AG09309 (cell line): ENCODE measurements around the gene FZD1.

ENCODE experiments used
- DNase-seq: peaks from one replicate; pipeline ENCODE4 v3.0.0-alpha.2; 2010; ENCODE audit warnings: low read depth
- H3K4me3 ChIP-seq: 2 replicates; pipeline ENCODE4 v1.5.1; 2011; ENCODE audit warnings: mild to moderate bottlenecking, low read depth, low read length, moderate library complexity; ENCODE audit not compliant: control insufficient read depth
- CTCF ChIP-seq: IDR thresholded peaks from 2 replicates; pipeline ENCODE4 v1.5.1; 2011; ENCODE audit warnings: mild to moderate bottlenecking, low read depth, low read length, inconsistent platforms; ENCODE audit not compliant: insufficient read depth, control insufficient read depth; ENCODE audit errors: missing control alignments

The FZD1 gene

GRCh38 chr7:91293136-91293535 is 28.9 kb downstream of the FZD1 start:
- DNase-seq, result no peak
- no peak for TF ChIP-seq CTCF
- no peak overlapping the region for H3K4me3 ChIP-seq

- TF ChIP-seq CTCF, result no peak
- no peak overlapping the region for H3K4me3 ChIP-seq
- no peak for DNase-seq
Observed at GRCh38 chr7:91293840-91294239, 29.6 kb downstream of the FZD1 start.

- no peak for DNase-seq
- no peak for TF ChIP-seq CTCF
- H3K4me3 ChIP-seq, result no peak overlapping the region
Observed at GRCh38 chr7:91294639-91295220, 30.5 kb downstream of the FZD1 start.

GRCh38 chr7:91295576-91295975 is 31.3 kb downstream of the FZD1 start:
- no peak for DNase-seq
- no peak overlapping the region for H3K4me3 ChIP-seq
- TF ChIP-seq CTCF, result no peak

- TF ChIP-seq CTCF, result no peak
- H3K4me3 ChIP-seq, result no peak overlapping the region
- DNase-seq, result no peak
Observed at GRCh38 chr7:91297939-91298338, 33.7 kb downstream of the FZD1 start.

GRCh38 chr7:91299952-91300775 is 35.9 kb downstream of the FZD1 start:
- H3K4me3 ChIP-seq, result no peak overlapping the region
- no peak for DNase-seq
- TF ChIP-seq CTCF, result no peak
